GM06990 (cell line): ENCODE data around the gene ATP10A.
A peak's percentile ranks its signal among the peaks of the same experiment; 100 is the strongest.

Experiments used
- DNase-seq: peaks from one replicate; pipeline ENCODE4 v3.0.0-alpha.2; 2011; ENCODE audit not compliant: insufficient read length; ENCODE audit errors: extremely low read depth
- H3K27me3 ChIP-seq: replicated peaks from 2 replicates; pipeline ENCODE4 v1.6.0; 2011; ENCODE audit warnings: low read length; ENCODE audit not compliant: control insufficient read depth, insufficient read depth
- H3K36me3 ChIP-seq: 2 replicates; pipeline ENCODE4 v1.5.1; 2011; ENCODE audit warnings: low read length; ENCODE audit not compliant: control insufficient read depth, insufficient read depth
- H3K4me3 ChIP-seq: replicated peaks from 2 replicates; pipeline ENCODE4 v1.5.1; 2011; ENCODE audit warnings: low read depth, mild to moderate bottlenecking, control low read depth, low read length
- CTCF ChIP-seq: IDR thresholded peaks from 2 replicates; pipeline ENCODE4 v1.5.1; 2011; ENCODE audit warnings: low read length, control low read depth, mild to moderate bottlenecking, inconsistent platforms; ENCODE audit not compliant: insufficient read depth, poor library complexity, severe bottlenecking

ATP10A gene

GRCh38 chr15:25739687-25740121 lies 123.4 kb downstream of the ATP10A start:
- TF ChIP-seq CTCF, result peak; percentile 44
- no peaks in the 10 kb centered on the region for H3K27me3 ChIP-seq
- DNase-seq, result no peak
- H3K4me3 ChIP-seq, result no peak overlapping the region
- H3K36me3 ChIP-seq, result no peaks in the 10 kb centered on the region

GRCh38 chr15:25738171-25738965 lies 124.8 kb downstream of the ATP10A start:
- DNase-seq, result no peak
- TF ChIP-seq CTCF, result no peak
- no peak overlapping the region for H3K4me3 ChIP-seq
- no peaks in the 10 kb centered on the region for H3K27me3 ChIP-seq
- no peaks in the 10 kb centered on the region for H3K36me3 ChIP-seq

GRCh38 chr15:25737218-25737643 lies 125.9 kb downstream of the ATP10A start:
- H3K4me3 ChIP-seq, result no peak overlapping the region
- no peaks in the 10 kb centered on the region for H3K27me3 ChIP-seq
- DNase-seq, result no peak
- no peaks in the 10 kb centered on the region for H3K36me3 ChIP-seq
- no peak for TF ChIP-seq CTCF

GRCh38 chr15:25736461-25736860 lies 126.7 kb downstream of the ATP10A start:
- DNase-seq, result no peak
- Histone ChIP-seq H3K4me3 (no peak overlapping the region), H3K27me3 (no peaks in the 10 kb centered on the region), H3K36me3 (no peaks in the 10 kb centered on the region)
- TF ChIP-seq CTCF, result no peak

- H3K36me3 ChIP-seq, result no peaks in the 10 kb centered on the region
- H3K27me3 ChIP-seq, result no peaks in the 10 kb centered on the region
- H3K4me3 ChIP-seq, result no peak overlapping the region
- no peak for DNase-seq
- no peak for TF ChIP-seq CTCF
Observed at GRCh38 chr15:25735550-25736384, 127.4 kb downstream of the ATP10A start.
